AG10803 (cell line): ENCODE data around the gene PLCB4.
A peak's percentile ranks its signal among the peaks of the same experiment; 100 is the strongest.

Source experiments
- DNase-seq: peaks from one replicate; pipeline ENCODE4 v3.0.0; 2010; ENCODE audit warnings: low read depth
- H3K4me3 ChIP-seq: 2 replicates; pipeline ENCODE4 v1.5.1; 2011; ENCODE audit warnings: mild to moderate bottlenecking, low read length, control low read depth
- CTCF ChIP-seq: conservative IDR thresholded peaks from 2 replicates; pipeline ENCODE4 v1.5.1; 2011; ENCODE audit warnings: mild to moderate bottlenecking, low read length, control low read depth, inconsistent platforms

Gene PLCB4

DNA sequence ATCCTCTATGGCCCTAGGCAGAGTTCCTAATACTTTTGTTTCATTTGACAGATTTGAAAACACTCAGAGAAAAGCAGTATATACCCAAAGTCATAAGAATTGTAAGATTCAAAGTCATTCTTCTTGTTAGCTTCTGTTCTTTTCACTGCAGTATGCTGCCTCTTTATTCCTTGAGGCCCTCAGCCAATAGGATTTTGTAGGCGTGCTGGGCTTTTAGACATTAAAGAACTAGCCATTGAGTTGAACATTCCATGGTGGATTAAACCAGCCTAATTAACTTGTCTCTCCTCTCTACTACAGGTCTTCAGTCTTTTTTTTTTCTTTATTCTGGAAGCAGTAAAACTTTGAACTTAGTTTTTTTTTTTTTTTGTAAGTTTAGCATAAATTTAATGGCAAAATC lies 186.3 kb downstream of the PLCB4 start:
- no peak for TF ChIP-seq CTCF
- no peak for DNase-seq
- no peak overlapping the region for H3K4me3 ChIP-seq

DNA sequence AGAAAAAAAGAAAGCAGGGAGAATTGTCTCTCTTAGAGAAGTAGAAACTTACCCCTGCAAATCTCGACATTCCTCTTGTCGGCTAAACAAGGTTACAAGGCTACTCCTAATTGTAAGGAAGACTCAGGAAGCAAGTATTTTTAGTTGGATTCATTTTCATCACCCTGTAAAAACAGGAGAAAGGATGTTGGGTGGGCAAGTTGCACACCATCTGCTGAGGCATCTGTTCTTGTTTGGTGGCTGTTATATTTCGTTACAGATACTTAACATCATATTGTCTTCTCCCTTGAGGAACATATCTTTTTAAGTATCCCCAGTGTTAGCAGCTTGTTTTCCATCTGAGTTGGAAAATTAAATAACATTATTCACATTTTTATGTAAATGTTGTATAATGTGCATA lies 187.5 kb downstream of the PLCB4 start:
- TF ChIP-seq CTCF: no peak
- no peak overlapping the region for H3K4me3 ChIP-seq
- DNase-seq: no peak

DNA sequence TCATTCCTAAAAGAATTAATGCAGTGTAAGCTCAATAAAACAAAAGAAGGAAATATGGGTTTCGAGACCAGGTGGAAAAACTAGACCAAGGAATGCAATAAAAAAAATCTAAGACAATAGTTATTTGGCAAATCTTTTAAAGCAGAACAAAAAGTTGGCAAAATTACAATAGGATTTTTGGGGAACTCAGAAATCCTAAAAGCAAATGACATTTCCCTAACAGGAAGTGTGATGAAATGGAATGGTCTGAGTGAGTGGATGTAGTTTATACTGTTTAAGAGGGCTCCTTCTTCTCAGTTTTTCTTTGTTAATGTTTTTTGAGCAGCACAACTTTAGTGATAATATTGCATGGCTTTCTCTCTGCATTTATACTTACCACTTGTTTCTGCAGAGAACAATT lies 190.0 kb downstream of the PLCB4 start:
- no peak overlapping the region for H3K4me3 ChIP-seq
- TF ChIP-seq CTCF: no peak
- no peak for DNase-seq

- no peak overlapping the region for H3K4me3 ChIP-seq
- no peak for DNase-seq
- TF ChIP-seq CTCF: no peak
Measured at GRCh38 chr20:9260027-9260426, 191.1 kb downstream of the PLCB4 start.

GRCh38 chr20:9261781-9262180 lies 192.9 kb downstream of the PLCB4 start:
- H3K4me3 ChIP-seq: no peak overlapping the region
- TF ChIP-seq CTCF: no peak
- no peak for DNase-seq

DNA sequence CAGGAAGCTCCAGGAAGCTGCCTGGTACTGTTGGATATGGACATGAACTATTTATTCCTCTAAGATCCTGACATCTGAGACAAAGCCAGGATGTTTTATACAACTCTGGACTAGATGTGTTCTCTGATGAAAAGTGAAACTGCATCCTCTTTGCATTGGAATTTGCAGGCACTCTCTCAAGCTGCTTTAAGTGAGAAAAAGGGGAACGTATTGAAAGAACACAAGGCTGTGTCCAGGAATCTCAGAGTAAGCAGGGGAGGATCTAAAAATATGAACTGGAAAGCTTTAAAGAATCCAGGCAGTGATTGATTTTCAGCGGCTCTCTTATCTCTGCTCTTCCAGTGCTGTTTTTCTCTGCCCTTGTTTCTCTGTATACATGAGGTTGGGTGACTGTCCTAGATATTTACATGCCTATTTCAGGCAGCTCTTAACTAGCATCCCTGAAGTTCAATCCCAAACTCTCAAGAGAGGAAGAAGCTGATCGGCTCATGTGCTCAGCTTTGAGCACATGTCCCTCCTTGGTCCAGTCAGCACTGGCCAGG lies 193.8 kb downstream of the PLCB4 start:
- no peak for DNase-seq
- peak overlapping the region; percentile 21 for H3K4me3 ChIP-seq
- no peak for TF ChIP-seq CTCF

DNA sequence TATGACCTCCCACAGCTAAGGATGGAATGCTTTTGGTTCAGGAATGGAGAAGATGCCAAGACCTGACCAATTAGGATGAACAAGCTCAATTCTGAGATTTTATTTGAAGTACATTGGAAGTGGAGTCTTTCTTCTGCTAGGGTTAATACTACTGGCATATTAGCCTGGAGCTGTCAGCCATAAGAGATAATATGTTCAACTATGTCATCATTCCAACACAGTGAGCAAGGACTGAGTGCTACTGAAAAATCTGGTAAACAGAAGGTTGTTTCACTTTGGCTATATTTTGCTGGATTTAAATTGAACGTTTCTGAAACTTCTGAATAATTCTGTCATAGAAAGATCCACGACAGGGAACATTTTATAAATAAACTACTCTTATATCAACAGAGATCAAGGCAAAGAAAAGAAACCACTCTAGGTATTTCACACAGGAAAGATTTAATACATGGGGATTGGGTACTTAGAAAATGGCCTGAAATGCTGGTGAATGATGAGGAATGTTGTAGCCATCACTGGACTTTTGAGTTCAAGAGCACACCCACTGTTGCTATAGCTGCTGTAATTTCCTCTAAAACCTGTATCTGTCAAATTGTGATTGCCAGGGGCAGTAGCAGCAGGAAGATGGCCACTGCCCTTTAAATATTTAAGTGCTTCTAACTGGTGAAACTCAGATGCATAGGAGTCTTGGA lies 200.5 kb downstream of the PLCB4 start:
- DNase-seq: peak; percentile 66

More for the DNA sequence above, 200.5 kb downstream of the PLCB4 start:
- no peak for TF ChIP-seq CTCF
- H3K4me3 ChIP-seq: no peak overlapping the region
